ENCODE results near the gene PNRC1.

DNA sequence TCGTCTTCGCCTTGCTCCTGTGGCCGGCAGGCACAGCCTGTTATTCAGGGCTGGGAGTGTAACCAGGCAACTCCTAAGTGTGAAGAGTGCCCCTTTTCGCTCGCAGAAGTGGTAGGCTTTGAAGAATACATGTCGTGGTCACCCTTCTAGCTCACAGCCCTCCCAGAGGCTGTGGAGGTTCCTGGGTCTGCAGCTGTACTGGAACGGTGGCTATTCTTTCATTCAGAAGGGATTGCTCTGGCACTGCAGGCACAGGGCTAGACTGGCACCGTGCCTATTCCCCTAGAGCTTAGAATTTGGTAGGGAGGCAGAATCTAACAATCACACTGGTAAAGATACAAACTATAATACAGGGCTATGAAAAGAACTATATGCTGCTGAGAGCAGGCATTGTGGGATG lies 38.4 kb downstream of the PNRC1 start:
- TF ChIP-seq GATA3 (IDR thresholded peaks at IDR 0.05; ENCODE audit: low read depth, low read length), result no peak
- TF ChIP-seq GATA2 (IDR thresholded peaks at IDR 0.05; ENCODE audit: low read depth, low read length), result no peak

Measured in SH-SY5Y (cell line).